Mesendoderm (in vitro differentiated cells): ENCODE data around the gene SLC1A5.

Experiments used
- DNase-seq: peaks from one replicate; pipeline ENCODE4 v3.0.0; 2013
- H2AK5ac ChIP-seq: 2 replicates; pipeline ENCODE4 v1.6.1; 2013; ENCODE audit warnings: low read length, inconsistent platforms
- H2BK120ac ChIP-seq: 2 replicates; pipeline ENCODE4 v1.6.1; 2013; ENCODE audit warnings: low read depth, mild to moderate bottlenecking, low read length, moderate library complexity, mixed read lengths
- H2BK15ac ChIP-seq: replicated peaks from 2 replicates; pipeline ENCODE4 v1.6.1; 2013; ENCODE audit warnings: low read depth, mild to moderate bottlenecking, moderate library complexity
- H2BK5ac ChIP-seq: 2 replicates; pipeline ENCODE4 v1.6.1; 2013; ENCODE audit warnings: low read length, inconsistent platforms
- H3K18ac ChIP-seq: 2 replicates; pipeline ENCODE4 v1.6.1; 2013; ENCODE audit warnings: mild to moderate bottlenecking, low read length, mixed read lengths
- H3K23ac ChIP-seq: one replicate; pipeline ENCODE4 v1.6.1; 2013; ENCODE audit warnings: low read length
- H3K27ac ChIP-seq: 2 replicates; pipeline ENCODE4 v1.5.1; 2013; ENCODE audit warnings: low read depth, mild to moderate bottlenecking, inconsistent platforms, low read length, moderate library complexity
- H3K27me3 ChIP-seq: 2 replicates; pipeline ENCODE4 v1.6.1; 2013; ENCODE audit warnings: low read length, control low read depth, mild to moderate bottlenecking, inconsistent platforms; ENCODE audit not compliant: insufficient read depth, poor library complexity
- H3K36me3 ChIP-seq: 2 replicates; pipeline ENCODE4 v1.6.1; 2013; ENCODE audit warnings: low read length, inconsistent platforms; ENCODE audit not compliant: control insufficient read depth, insufficient read depth
- H3K4ac ChIP-seq: one replicate; pipeline ENCODE4 v1.6.1; 2013; ENCODE audit warnings: low read depth, mild to moderate bottlenecking, low read length, moderate library complexity
- H3K4me1 ChIP-seq: 2 replicates; pipeline ENCODE4 v1.6.1; 2013; ENCODE audit warnings: low read depth, low read length, inconsistent platforms; ENCODE audit not compliant: control insufficient read depth
- H3K4me2 ChIP-seq: 2 replicates; pipeline ENCODE4 v1.6.1; 2013; ENCODE audit warnings: low read length
- H3K4me3 ChIP-seq: 2 replicates; pipeline ENCODE4 v1.5.1; 2013; ENCODE audit warnings: mild to moderate bottlenecking, low read length
- H3K56ac ChIP-seq: one replicate; pipeline ENCODE4 v1.6.1; 2013; ENCODE audit warnings: low read length
- H3K79me1 ChIP-seq: 2 replicates; pipeline ENCODE4 v1.6.1; 2013; ENCODE audit warnings: low read length, inconsistent platforms
- H3K79me2 ChIP-seq: 2 replicates; pipeline ENCODE4 v1.6.1; 2013; ENCODE audit warnings: mild to moderate bottlenecking, low read length; ENCODE audit not compliant: control insufficient read depth, insufficient read depth
- H3K9ac ChIP-seq: 2 replicates; pipeline ENCODE4 v1.6.1; 2013; ENCODE audit warnings: low read length, inconsistent platforms
- H4K5ac ChIP-seq: one replicate; pipeline ENCODE4 v1.6.1; 2013; ENCODE audit warnings: low read length
- H4K8ac ChIP-seq: one replicate; pipeline ENCODE4 v1.6.1; 2013; ENCODE audit warnings: low read depth, mild to moderate bottlenecking, control low read depth, low read length, moderate library complexity
- WGBS: extraction: QIAGEN DNeasy Blood & Tissue Kit; methylation state at CpG from one replicate; pipeline ENCODE4 v1.1.7; 2013; ENCODE audit warnings: low lambda C conversion rate, missing lambda C conversion rate; ENCODE audit not compliant: insufficient coverage; ENCODE audit errors: extremely low coverage; 5-methylcytosine and 5-hydroxymethylcytosine counted together

The SLC1A5 gene

DNA sequence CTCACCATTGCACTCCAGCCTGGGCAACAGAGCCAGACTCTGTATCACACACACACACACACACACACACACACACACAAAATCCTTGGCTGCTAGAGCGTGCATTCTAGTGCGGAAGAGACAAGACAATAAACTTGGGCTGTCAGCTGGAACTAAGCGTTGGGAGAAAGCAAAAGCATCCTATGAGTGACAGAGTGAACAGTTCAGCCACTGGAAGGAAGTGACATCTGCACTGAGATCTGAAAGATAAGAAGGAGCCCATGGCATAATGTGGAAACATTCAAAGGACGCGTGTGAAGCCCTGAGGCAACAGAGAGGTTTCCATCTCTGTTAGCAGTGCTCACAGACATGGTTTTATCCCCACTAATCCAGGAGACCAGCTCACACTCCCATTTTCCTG lies 3.5 kb upstream of the SLC1A5 start:
- Histone ChIP-seq H2BK5ac (no peak overlapping the region), H3K36me3 (no peaks in the 10 kb centered on the region), H2BK120ac (no peak overlapping the region), H2AK5ac (no peak overlapping the region), H4K5ac (no peak overlapping the region), H3K4me3 (no peak overlapping the region), H3K79me1 (no peaks in the 10 kb centered on the region), H3K4me1 (no peaks in the 10 kb centered on the region), H3K18ac (no peak overlapping the region), H3K27me3 (no peaks in the 10 kb centered on the region), H3K9ac (no peak overlapping the region), H4K8ac (no peak overlapping the region), H3K79me2 (peaks cover 14% of the 10 kb centered on the region), H3K23ac (no peak overlapping the region), H3K4ac (no peak overlapping the region), H3K27ac (no peak overlapping the region), H3K4me2 (no peak overlapping the region), H3K56ac (no peak overlapping the region), H2BK15ac (no peak overlapping the region)
- no CpG with 5 or more reads among the region's 5 CpGs for WGBS
- peak; percentile 51 for DNase-seq

DNA sequence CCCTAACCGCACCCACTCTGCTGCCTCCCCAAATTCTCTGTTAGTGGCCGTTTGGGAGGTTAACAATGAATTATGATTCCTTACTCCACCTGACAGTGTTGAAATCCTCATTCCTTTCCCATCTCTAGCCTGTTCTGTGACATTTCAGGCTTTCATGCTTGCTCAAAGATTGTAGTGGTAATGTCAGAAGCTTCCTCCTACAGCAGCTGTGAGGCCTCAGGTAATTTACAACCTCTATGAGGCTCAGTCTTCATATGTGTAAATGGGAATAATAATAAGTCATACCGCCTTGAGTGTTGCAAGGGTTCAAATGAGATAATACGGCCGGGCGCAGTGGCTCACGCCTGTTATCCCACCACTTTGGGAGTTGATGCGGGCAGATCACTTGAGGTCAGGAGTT lies 977 bp upstream of the SLC1A5 start:
- peak overlapping the region; percentile 17 for H3K56ac ChIP-seq
- no peak overlapping the region for H3K4me3 ChIP-seq
- H3K4ac ChIP-seq = no peak overlapping the region
- no peak overlapping the region for H2AK5ac ChIP-seq
- H3K9ac ChIP-seq = no peak overlapping the region
- H4K5ac ChIP-seq = no peak overlapping the region
- H2BK5ac ChIP-seq = no peak overlapping the region
- no CpG with 5 or more reads among the region's 8 CpGs for WGBS
- H2BK15ac ChIP-seq = no peak overlapping the region
- DNase-seq = no peak
- H3K4me2 ChIP-seq = no peak overlapping the region
- no peaks in the 10 kb centered on the region for H3K79me1 ChIP-seq
- H3K36me3 ChIP-seq = no peaks in the 10 kb centered on the region
- H3K27ac ChIP-seq = no peak overlapping the region
- H3K79me2 ChIP-seq = peaks cover 37% of the 10 kb centered on the region
- no peaks in the 10 kb centered on the region for H3K27me3 ChIP-seq
- no peak overlapping the region for H2BK120ac ChIP-seq
- no peak overlapping the region for H3K23ac ChIP-seq
- H4K8ac ChIP-seq = no peak overlapping the region
- H3K4me1 ChIP-seq = no peaks in the 10 kb centered on the region
- no peak overlapping the region for H3K18ac ChIP-seq

DNA sequence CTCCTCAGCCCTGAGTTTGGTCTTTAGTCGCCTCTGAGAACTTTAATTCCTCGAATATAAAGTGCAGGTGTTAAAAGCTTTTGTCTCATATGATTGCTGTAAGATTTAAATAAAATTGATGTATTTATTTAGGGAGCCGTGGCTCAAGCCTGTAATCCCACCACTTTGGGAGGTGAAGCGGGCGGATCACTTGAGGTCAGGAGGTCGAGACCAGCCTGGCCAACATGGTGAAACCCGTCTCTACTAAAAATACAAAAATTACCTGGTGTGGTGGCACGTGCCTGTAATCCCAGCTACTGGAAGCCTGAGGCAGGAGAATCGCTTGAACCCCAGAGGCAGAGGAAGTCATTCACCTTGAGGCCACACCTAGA lies 559 bp upstream of the SLC1A5 start:
- H2BK5ac ChIP-seq = no peak overlapping the region
- H3K9ac ChIP-seq = no peak overlapping the region
- no peak for DNase-seq
- no peak overlapping the region for H3K4me2 ChIP-seq
- no peak overlapping the region for H3K23ac ChIP-seq
- no peak overlapping the region for H3K4ac ChIP-seq
- no peak overlapping the region for H3K4me3 ChIP-seq
- no peak overlapping the region for H4K5ac ChIP-seq
- peaks cover 2% of the 10 kb centered on the region for H3K4me1 ChIP-seq
- H3K18ac ChIP-seq = no peak overlapping the region
- H3K79me2 ChIP-seq = peaks cover 41% of the 10 kb centered on the region
- H4K8ac ChIP-seq = no peak overlapping the region
- no peaks in the 10 kb centered on the region for H3K27me3 ChIP-seq
- no CpG with 5 or more reads among the region's 9 CpGs for WGBS
- H2AK5ac ChIP-seq = no peak overlapping the region
- peak overlapping the region; percentile 17 for H3K56ac ChIP-seq
- no peak overlapping the region for H2BK15ac ChIP-seq
- H2BK120ac ChIP-seq = no peak overlapping the region
- peaks cover under 1% of the 10 kb centered on the region for H3K79me1 ChIP-seq
- H3K27ac ChIP-seq = no peak overlapping the region
- peaks cover under 1% of the 10 kb centered on the region for H3K36me3 ChIP-seq

DNA sequence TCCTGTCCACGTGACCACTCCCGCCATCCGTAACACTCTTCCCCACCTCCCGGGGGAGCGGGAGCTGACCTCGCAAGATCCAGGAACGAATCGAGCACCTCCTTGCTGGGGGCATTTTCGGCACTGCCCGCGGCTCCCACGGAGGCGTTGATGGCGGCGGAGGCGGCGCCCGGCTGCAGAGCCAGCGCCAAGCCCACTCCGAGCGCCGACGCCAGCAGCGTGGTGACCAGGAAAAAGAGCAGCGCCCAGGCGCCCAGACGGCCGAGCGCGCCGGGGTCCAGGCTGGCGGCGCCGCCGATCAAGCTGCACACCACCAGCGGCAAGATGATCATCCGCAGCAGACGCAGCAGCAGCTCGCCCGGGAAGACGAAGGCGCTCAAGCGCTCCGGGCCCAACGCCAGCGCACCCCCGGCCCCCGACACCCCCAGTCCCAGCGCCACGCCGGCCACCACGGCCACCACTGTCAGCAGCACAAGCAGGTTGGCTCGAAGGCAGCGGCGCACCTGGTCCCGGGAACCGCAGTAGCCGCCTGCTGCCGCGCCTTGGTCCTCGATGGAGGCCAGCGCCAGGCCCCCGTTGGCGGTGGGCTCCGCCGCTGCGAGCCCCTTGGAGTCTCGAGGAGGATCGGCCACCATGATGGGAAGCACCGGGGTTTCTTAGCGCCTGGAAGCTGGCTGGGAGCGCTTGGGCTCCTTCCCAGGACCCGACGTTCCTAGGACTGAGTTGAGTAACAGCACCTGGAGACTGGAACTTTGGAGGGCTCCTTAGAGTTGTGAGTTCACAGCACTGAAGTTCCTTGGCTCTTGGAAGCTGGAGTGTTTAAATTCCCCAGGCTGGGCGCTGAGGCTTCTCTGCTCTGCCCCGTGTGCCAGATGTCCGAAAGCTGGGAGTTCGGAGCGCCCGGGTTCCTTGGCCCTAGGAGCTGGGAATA lies 798 bp downstream of the SLC1A5 start:
- Histone ChIP-seq H3K23ac (peak overlapping the region; percentile 99), H2BK5ac (peak overlapping the region; percentile 67), H3K4me1 (peaks cover 3% of the 10 kb centered on the region), H3K4me2 (peak overlapping the region; percentile 82), H3K36me3 (peaks cover 1% of the 10 kb centered on the region), H3K56ac (peak overlapping the region; percentile 97), H3K79me1 (peaks cover 6% of the 10 kb centered on the region), H4K5ac (no peak overlapping the region), H3K27me3 (no peaks in the 10 kb centered on the region), H3K27ac (peak overlapping the region; percentile 86), H2BK15ac (no peak overlapping the region), H2AK5ac (peak overlapping the region; percentile 45), H2BK120ac (no peak overlapping the region), H4K8ac (no peak overlapping the region), H3K4me3 (peak overlapping the region; percentile 99), H3K79me2 (peaks cover 53% of the 10 kb centered on the region), H3K18ac (peak overlapping the region; percentile 77), H3K4ac (peak overlapping the region; percentile 89), H3K9ac (peak overlapping the region; percentile 99)
- peak; percentile 84 for DNase-seq
- WGBS = no CpG with 5 or more reads among the region's 80 CpGs

DNA sequence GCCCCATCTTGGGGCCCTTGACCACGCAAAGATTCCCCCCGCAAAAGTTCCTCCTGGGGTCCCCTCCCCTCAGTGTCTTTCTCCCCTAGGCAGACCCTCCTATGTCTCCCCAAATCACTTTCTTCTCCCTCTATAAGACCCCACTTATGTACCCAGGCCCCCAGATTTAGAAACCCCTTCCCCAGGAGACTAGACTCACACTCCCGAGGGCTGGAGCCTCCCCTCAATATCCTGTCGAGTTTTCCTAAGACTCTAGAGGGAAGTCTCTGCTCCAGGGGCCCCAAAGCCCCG lies 1.4 kb downstream of the SLC1A5 start:
- Histone ChIP-seq H3K4me2 (peak overlapping the region; percentile 82), H3K23ac (no peak overlapping the region), H3K27me3 (no peaks in the 10 kb centered on the region), H3K56ac (peak overlapping the region; percentile 97), H3K18ac (peak overlapping the region; percentile 77), H3K79me2 (peaks cover 56% of the 10 kb centered on the region), H2BK120ac (no peak overlapping the region), H3K79me1 (peaks cover 10% of the 10 kb centered on the region), H4K5ac (no peak overlapping the region), H3K9ac (peak overlapping the region; percentile 99), H2BK5ac (peak overlapping the region; percentile 67), H2BK15ac (no peak overlapping the region), H2AK5ac (no peak overlapping the region), H4K8ac (no peak overlapping the region), H3K27ac (peak overlapping the region; percentile 86), H3K4me1 (peaks cover 3% of the 10 kb centered on the region), H3K4me3 (peak overlapping the region; percentile 99), H3K36me3 (peaks cover 4% of the 10 kb centered on the region), H3K4ac (peak overlapping the region; percentile 89)
- WGBS = no CpG with 5 or more reads among the region's 5 CpGs
- no peak for DNase-seq
